GM19438 (cell line): ENCODE data around the gene NFKBIB.
"Not testable (repeated sequence)": the region's sequence is repeated elsewhere in the genome, so short reads cannot be mapped to it uniquely, and the experiment has no call there.

Experiments used
- ATAC-seq: cut with Tn5 transposase; IDR thresholded peaks from one replicate; pipeline ENCODE4 v1.9.1; 2021; ENCODE audit warnings: low read depth; ENCODE audit not compliant: unreplicated experiment

Gene NFKBIB

GRCh38 chr19:38922482-38922881 lies 22.7 kb downstream of the NFKBIB start:
- ATAC-seq = no peak

GRCh38 chr19:38924388-38924787 lies 24.6 kb downstream of the NFKBIB start:
- ATAC-seq = no peak

- no peak for ATAC-seq
Observed at GRCh38 chr19:38928391-38929001, 28.7 kb downstream of the NFKBIB start.

GRCh38 chr19:38929929-38930775 lies 30.4 kb downstream of the NFKBIB start, which contains the start of gene SARS2:
SARS2 (minus strand) TSS chr19:38930763; CDS start chr19:38930736, 27 bp downstream.
- peak; percentile 55 for ATAC-seq

- ATAC-seq = peak; percentile 94
Observed at GRCh38 chr19:38930776-38931520, 31.2 kb downstream of the NFKBIB start, which contains the start of gene MRPS12. MRPS12 (plus strand) TSS chr19:38930944; CDS start chr19:38931295, 351 bp downstream.

- no peak for ATAC-seq
Observed at GRCh38 chr19:38931521-38931793, 31.7 kb downstream of the NFKBIB start.

GRCh38 chr19:38932425-38933179 lies 32.8 kb downstream of the NFKBIB start:
- ATAC-seq = no peak

- ATAC-seq = no peak
Observed at GRCh38 chr19:38933544-38933943, 33.8 kb downstream of the NFKBIB start.

- no peak for ATAC-seq
Observed at GRCh38 chr19:38939957-38940356, 40.2 kb downstream of the NFKBIB start.

GRCh38 chr19:38941466-38941865 lies 41.7 kb downstream of the NFKBIB start:
- not testable (repeated sequence) for ATAC-seq

GRCh38 chr19:38941979-38942378 lies 42.2 kb downstream of the NFKBIB start:
- ATAC-seq = no peak

- no peak for ATAC-seq
Observed at GRCh38 chr19:38942471-38943181, 42.9 kb downstream of the NFKBIB start.

- no peak for ATAC-seq
Observed at GRCh38 chr19:38944981-38945506, 45.3 kb downstream of the NFKBIB start.

GRCh38 chr19:38945562-38946228 lies 45.9 kb downstream of the NFKBIB start:
- no peak for ATAC-seq

GRCh38 chr19:38946229-38947010 lies 46.7 kb downstream of the NFKBIB start:
- ATAC-seq = no peak

GRCh38 chr19:38949580-38950367 lies 50.0 kb downstream of the NFKBIB start:
- peak; percentile 71 for ATAC-seq

- ATAC-seq = no peak
Observed at GRCh38 chr19:38951187-38951586, 51.4 kb downstream of the NFKBIB start.
